Measurements from ENCODE around the gene SYNJ2BP.
"Not testable (repeated sequence)": the region's sequence is repeated elsewhere in the genome, so short reads cannot be mapped to it uniquely, and the experiment has no call there.

SYNJ2BP gene

GRCh38 chr14:70416725-70417349 lies at the start of gene SYNJ2BP:
TSS of gene SYNJ2BP (minus strand) at chr14:70417090. CDS start at chr14:70416963, 127 bp downstream.
- peak; percentile 19 to 45 for DNase-seq (ENCODE audit: low read depth in 2 of 2)

GRCh38 chr14:70454731-70455130 lies 37.8 kb upstream of the SYNJ2BP start:
- no peak for DNase-seq (ENCODE audit: low read depth in 2 of 2)

- DNase-seq (ENCODE audit: low read depth in 2 of 2), result no peak
Observed at GRCh38 chr14:70451874-70452273, 35.0 kb upstream of the SYNJ2BP start, which contains the start of gene ADAM21. TSS of gene ADAM21 (plus strand) at chr14:70452174. CDS start at chr14:70457500, 5,326 bp downstream.

- no peak for DNase-seq (ENCODE audit: low read depth in 2 of 2)
Observed at GRCh38 chr14:70448633-70449340, 31.9 kb upstream of the SYNJ2BP start.

GRCh38 chr14:70442750-70443149 lies 25.9 kb upstream of the SYNJ2BP start:
- DNase-seq (ENCODE audit: low read depth in 2 of 2), result no peak

- DNase-seq (ENCODE audit: low read depth in 2 of 2), result no peak
Observed at GRCh38 chr14:70441641-70442040, 24.8 kb upstream of the SYNJ2BP start.

- no peak for DNase-seq (ENCODE audit: low read depth in 2 of 2)
Observed at GRCh38 chr14:70436867-70437266, 20.0 kb upstream of the SYNJ2BP start.

- not testable (repeated sequence) for DNase-seq (ENCODE audit: low read depth in 2 of 2)
Observed at GRCh38 chr14:70426555-70426954, 9.7 kb upstream of the SYNJ2BP start.

- DNase-seq (ENCODE audit: low read depth in 2 of 2), result no peak
Observed at GRCh38 chr14:70425354-70425753, 8.5 kb upstream of the SYNJ2BP start.

- DNase-seq (ENCODE audit: low read depth in 2 of 2), result no peak
Observed at GRCh38 chr14:70422538-70422937, 5.6 kb upstream of the SYNJ2BP start.

- not testable (repeated sequence) for DNase-seq (ENCODE audit: low read depth in 2 of 2)
Observed at GRCh38 chr14:70419270-70419931, 2.5 kb upstream of the SYNJ2BP start.

GRCh38 chr14:70416338-70416724 lies 559 bp downstream of the SYNJ2BP start:
- DNase-seq (ENCODE audit: low read depth in 2 of 2), result no peak

GRCh38 chr14:70415788-70416187 lies 1.1 kb downstream of the SYNJ2BP start:
- DNase-seq (ENCODE audit: low read depth in 2 of 2), result no peak

GRCh38 chr14:70407621-70408020 lies 9.3 kb downstream of the SYNJ2BP start:
- DNase-seq (ENCODE audit: low read depth in 2 of 2), result no peak

GRCh38 chr14:70406216-70406615 lies 10.7 kb downstream of the SYNJ2BP start:
- DNase-seq (ENCODE audit: low read depth in 2 of 2), result not testable (repeated sequence)

- DNase-seq (ENCODE audit: low read depth in 2 of 2), result not testable (repeated sequence)
Observed at GRCh38 chr14:70403335-70403734, 13.6 kb downstream of the SYNJ2BP start.

GRCh38 chr14:70401643-70402042 lies 15.2 kb downstream of the SYNJ2BP start:
- DNase-seq (ENCODE audit: low read depth in 2 of 2), result no peak

- no peak for DNase-seq (ENCODE audit: low read depth in 2 of 2)
Observed at GRCh38 chr14:70398706-70399431, 18.0 kb downstream of the SYNJ2BP start.

GRCh38 chr14:70398280-70398679 lies 18.6 kb downstream of the SYNJ2BP start:
- DNase-seq (ENCODE audit: low read depth in 2 of 2), result no peak

GRCh38 chr14:70397746-70398145 lies 19.1 kb downstream of the SYNJ2BP start:
- no peak for DNase-seq (ENCODE audit: low read depth in 2 of 2)

- no peak for DNase-seq (ENCODE audit: low read depth in 2 of 2)
Observed at GRCh38 chr14:70394674-70395306, 22.1 kb downstream of the SYNJ2BP start.

GRCh38 chr14:70392676-70393075 lies 24.2 kb downstream of the SYNJ2BP start:
- DNase-seq (ENCODE audit: low read depth in 2 of 2), result no peak

All from activated CD8-positive, alpha-beta memory T cell treated with anti-CD3 and anti-CD28 coated beads for 4 hours (primary cell).